Coronary artery (tissue), 2 donors: Measurements from ENCODE around the gene HGS.

Source experiments
- DNase-seq: peaks from one replicate; pipeline ENCODE4 v3.0.0-alpha.2; 2017; ENCODE audit warnings: low spot score
- H3K27ac ChIP-seq, 2 donors: fragments of 200-600 bp; sonication (generic); one replicate each; pipeline ENCODE4 v1.5.1; 2016 to 2019
- H3K4me3 ChIP-seq: fragments of 200-600 bp; sonication (generic); 2 replicates; pipeline ENCODE4 v1.5.1; 2016; ENCODE audit warnings: mild to moderate bottlenecking, moderate library complexity
- TF ChIP-seq, protein P1 (sequence below): fragments of 200-600 bp; sonication (generic); IDR thresholded peaks from one replicate; pipeline ENCODE4 v1.5.1; 2019; ENCODE audit warnings: antibody characterized with exemption

The HGS gene

DNA sequence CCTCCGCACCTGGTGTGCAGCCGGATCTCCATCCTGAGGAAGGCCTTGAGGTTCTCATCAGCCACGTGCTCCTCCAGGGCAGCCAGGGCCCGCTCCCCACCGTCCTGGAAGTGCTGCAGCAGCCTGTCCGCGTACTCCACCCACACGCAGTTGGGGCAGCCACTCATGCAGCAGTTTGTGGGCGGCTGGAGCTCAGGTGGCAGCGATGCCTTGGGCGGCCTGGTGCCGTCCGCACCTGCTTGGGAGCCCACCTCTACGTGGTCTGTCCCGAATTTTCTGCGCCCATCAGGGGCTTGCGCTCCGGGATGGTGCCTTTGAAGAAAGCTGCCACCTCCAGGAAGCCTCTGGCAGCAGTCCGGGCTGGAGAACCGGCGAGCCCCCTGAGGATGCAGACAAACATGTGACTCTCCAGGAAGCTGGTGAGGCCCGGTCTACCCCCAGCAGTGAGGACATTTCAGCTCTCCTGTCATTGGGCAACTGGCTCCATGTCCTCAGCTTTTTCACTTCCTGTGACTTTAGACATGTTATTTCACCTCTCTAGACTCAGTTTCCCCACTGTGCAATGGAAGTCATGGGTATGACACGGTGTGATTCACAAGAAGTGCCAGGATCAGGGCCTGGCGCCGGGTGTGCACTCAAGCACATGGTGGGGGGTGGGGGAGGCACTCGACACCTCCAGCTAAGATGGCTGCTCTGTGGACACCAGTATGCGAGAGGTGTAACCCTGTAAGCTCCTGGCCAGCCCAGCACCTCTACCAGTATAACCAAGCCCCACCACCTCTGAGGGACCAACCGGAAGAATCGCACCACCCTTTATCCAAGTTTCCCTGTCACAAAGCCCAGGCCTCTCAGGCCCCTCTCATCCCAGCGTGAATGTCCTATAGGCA lies 18.4 kb upstream of the HGS start:
- no peak for DNase-seq
- TF ChIP-seq, protein P1, sequence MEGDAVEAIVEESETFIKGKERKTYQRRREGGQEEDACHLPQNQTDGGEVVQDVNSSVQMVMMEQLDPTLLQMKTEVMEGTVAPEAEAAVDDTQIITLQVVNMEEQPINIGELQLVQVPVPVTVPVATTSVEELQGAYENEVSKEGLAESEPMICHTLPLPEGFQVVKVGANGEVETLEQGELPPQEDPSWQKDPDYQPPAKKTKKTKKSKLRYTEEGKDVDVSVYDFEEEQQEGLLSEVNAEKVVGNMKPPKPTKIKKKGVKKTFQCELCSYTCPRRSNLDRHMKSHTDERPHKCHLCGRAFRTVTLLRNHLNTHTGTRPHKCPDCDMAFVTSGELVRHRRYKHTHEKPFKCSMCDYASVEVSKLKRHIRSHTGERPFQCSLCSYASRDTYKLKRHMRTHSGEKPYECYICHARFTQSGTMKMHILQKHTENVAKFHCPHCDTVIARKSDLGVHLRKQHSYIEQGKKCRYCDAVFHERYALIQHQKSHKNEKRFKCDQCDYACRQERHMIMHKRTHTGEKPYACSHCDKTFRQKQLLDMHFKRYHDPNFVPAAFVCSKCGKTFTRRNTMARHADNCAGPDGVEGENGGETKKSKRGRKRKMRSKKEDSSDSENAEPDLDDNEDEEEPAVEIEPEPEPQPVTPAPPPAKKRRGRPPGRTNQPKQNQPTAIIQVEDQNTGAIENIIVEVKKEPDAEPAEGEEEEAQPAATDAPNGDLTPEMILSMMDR, result no peak
- Histone ChIP-seq H3K4me3 (peak overlapping the region; percentile 87), H3K27ac (peak overlapping the region; percentile 61 to 84)

DNA sequence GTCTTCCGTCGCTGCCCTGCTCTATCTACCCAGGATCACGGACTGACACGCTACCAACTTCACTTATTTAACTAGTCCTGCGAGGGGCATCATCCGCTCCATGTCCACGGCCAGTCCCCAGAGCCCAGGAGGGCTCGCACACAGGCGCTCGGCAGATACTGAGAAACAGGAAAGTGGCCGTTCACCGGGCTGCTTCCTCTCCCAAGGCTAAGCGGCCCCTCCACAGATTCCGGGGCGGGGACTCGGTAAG lies 17.8 kb upstream of the HGS start:
- H3K4me3 ChIP-seq, result peak overlapping the region; percentile 87
- peak overlapping the region; percentile 61 to 84 for H3K27ac ChIP-seq
- TF ChIP-seq, protein P1, result no peak
- DNase-seq, result no peak

DNA sequence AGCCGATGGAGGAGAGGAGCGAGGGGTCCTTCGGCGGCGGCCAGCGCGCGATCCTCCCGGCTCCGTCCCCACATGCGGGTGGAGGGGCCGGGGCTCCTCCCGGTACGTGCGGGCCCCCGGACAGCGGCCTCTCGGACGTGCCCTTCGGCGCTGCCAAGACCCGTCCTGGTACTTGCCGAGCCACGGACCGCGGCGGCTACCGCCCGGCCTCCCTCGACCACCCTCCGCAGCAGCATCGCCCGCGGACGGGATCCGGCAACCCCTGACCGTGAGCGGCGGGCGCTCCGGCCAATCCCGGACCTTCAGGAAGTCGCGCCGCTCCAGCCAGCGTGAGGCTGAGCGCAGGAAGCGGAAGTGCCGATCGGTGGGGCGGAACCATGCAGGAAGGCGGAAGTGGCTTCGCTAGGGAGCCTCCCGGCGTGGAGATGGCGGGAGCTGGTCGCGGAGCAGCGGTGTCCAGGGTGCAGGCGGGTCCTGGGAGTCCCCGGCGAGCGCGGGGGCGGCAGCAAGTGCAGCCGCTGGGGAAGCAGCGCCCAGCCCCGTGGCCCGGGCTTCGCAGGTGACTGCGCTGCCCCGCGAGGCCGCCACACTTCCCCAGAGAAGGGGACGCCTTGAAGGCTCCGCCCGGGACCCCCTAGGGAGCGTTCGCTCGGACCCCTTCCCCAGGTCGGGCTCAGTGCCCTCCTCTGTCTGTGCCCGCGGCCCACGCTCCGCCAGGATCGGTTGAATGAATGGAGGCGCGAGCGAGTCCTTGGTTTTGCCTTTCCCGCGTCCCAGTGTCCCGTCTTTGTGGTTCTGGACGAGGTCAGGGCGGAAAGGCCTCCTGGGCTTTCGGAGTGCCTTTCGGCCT lies 17.2 kb upstream of the HGS start, which contains the start of the genes CCDC137 and OXLD1:
CCDC137 (plus strand) TSS at position 396 of the 850 bp plus-strand sequence; CDS start at position 426, 30 bp downstream.
OXLD1 (minus strand) TSS at position 264 of the 850 bp plus-strand sequence; CDS start at position 236, 28 bp downstream.
- H3K4me3 ChIP-seq, result peak within 1 kb of the TSS; percentile 87
- TF ChIP-seq, protein P1, result no peak
- peak; percentile 95 for DNase-seq

DNA sequence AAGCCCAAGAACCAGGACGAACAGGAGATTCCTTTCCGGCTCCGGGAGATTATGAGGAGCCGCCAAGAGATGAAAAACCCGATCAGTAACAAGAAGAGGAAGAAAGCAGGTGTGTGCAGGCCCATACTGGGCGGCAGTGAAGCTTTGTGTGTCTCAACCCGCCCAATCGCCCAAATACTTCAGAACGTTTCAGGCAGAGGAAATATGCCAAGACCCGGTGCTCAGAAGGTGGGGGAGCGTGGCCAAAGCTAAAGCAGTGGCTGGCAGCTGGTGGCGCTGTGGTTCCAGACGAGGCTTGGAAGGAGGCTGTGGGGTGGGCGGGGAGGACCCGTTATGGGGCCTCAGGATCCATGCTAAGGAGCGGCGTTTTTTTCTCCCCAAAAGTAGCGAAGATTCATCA lies 16.1 kb upstream of the HGS start:
- Histone ChIP-seq H3K4me3 (peak overlapping the region; percentile 87), H3K27ac (no peak overlapping the region)
- TF ChIP-seq, protein P1, result no peak
- DNase-seq, result no peak

More for the DNA sequence above, 17.2 kb upstream of the HGS start, which contains the start of the genes CCDC137 and OXLD1:
- H3K27ac ChIP-seq, result peak within 1 kb of the TSS; percentile 61 to 84

DNA sequence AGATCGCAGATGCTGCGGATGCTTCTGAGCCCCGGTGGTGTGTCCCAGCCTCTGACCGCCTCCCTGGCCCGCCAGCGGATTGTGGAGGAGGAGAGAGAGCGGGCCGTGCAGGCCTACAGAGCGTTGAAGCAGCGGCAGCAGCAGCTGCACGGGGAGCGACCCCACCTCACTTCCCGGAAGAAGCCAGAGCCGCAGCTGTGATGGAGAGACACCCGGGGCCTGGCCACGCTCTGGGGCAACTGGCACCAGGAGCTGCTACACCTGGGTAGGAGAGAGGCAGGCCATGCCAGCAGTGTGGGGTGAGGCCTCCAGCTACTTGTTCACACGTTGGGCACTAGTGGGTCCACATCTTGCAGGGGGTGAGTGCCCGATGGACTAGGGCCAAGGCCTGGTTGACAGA lies 11.3 kb upstream of the HGS start:
- TF ChIP-seq, protein P1, result no peak
- no peak overlapping the region for H3K27ac ChIP-seq
- no peak overlapping the region for H3K4me3 ChIP-seq
- DNase-seq, result no peak

DNA sequence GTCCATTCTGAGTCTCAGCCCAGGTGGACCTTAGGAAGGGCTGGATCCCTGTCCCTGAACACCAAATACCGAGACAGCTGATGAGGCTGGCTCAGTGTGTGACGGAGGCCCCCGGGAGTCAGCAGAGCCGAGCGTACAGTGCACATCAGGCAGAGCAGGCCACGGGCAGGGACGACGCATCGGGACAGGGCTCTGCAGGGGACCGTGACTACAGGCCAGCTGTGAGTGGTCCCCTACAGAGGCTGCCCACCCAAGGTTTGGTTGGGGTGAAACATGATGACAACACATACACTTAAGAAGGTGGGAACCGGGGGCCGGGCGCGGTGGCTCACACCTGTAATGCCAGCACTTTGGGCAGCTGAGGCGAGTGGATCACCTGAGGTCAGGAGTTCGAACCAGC lies 10.9 kb upstream of the HGS start:
- no peak for DNase-seq
- H3K4me3 ChIP-seq, result no peak overlapping the region
- no peak overlapping the region for H3K27ac ChIP-seq
- TF ChIP-seq, protein P1, result no peak
